DMS153 treated with DMSO at 0.1 percent for 48 hours (cell line): ENCODE measurements around the gene ADAD2.

Experiments
- DNase-seq: peaks from one replicate; lab custom pipeline; 2025; ENCODE audit not compliant: unreplicated experiment; lab: John Stamatoyannopoulos, UW

Gene ADAD2

DNA sequence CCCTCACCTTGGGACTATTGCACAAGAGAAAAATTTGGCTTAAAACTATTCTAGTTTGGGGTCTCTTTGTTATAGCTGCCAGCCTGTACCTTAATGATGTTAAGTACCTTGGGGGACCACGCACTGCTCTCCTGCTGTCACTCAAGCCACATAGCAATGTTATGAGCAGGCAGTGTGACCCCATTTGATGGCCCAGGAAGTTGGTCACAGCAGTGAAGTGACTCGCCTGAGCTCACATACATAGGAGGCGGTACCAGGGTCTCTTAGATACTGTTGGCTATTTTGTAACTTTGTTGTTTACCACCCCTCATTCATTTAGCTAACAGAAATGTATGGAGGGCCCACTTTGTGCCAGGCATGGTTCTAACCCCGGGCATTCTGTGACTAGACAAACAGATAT, 32.5 kb downstream of the ADAD2 start:
- no peak for DNase-seq

DNA sequence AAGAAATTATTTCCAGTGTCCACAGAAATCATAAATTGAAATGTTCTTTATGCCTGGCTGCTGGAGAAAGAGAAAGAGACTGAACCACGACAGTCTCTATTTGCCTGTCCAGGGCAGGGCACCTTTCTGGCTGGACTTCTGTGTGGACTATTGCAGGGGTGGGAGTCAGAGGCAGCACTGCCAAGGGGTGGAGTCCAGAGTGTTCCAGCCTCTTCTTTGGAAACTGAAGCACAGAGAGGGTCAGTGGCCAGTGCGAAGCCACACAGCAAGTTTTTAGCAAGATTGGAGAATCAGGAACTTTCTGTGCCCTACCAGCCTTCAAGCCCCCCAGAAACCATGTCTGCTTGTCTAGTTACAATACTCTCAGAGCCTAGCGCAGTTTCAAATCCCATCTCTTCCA, 33.6 kb downstream of the ADAD2 start:
- DNase-seq, result no peak

DNA sequence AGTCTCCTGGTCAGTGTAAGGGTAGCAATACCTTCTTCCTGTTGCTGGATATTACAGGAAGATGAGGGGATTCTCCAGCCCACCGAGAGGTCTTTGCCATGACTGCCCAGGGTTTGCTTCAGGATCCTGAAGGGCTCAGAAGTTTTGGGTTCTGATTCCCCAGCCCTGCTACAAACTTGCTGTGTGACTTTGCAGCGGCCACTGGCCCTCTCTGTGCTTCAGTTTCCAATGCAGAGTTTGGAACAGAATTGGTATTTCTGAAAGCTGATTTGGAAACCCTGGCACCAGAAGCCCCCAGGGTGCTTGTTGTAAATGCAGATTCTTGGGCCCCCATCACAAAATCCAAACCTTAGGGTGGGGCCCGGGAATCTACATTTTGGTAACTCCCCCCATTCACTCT, 34.2 kb downstream of the ADAD2 start:
- no peak for DNase-seq

DNA sequence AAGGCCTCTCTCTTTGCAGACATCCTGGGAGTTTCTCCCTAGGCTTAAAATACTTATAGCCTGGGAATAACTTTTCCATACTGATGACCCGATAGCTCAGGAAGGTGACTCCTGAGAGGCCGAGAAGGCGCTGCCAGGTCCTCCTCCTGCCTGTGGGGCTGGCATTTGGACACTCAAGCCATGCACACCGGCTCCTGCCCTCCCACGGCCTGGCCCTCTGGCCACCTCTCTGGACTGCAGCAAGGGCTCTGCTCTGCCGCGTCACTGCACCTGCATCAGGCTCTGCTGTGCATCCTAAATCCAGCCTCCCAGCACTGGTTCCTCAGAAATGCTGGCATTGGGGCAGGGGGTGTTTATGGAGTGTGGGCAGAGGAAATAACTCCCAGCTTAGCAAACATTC, 34.6 kb downstream of the ADAD2 start:
- DNase-seq, result no peak

DNA sequence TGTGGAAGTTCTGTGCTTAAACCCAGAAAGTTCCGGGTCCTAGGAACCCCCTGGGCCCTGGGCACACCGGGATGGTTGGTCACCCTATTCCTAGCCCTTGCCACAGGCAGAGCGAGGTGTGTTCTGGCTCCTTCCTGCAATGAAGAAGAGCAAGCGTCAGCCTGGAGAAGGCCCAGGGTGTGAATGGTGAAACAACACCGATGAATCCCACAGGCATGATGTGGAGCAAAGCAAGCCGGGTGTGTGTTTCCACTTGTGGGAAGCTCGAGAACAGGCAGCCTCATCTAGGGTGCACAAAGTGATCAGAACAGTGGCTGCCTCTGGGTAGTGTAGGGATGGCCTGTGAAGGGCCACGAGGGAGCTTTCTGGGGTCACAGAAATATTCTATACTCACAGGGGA, 35.1 kb downstream of the ADAD2 start:
- DNase-seq, result no peak

DNA sequence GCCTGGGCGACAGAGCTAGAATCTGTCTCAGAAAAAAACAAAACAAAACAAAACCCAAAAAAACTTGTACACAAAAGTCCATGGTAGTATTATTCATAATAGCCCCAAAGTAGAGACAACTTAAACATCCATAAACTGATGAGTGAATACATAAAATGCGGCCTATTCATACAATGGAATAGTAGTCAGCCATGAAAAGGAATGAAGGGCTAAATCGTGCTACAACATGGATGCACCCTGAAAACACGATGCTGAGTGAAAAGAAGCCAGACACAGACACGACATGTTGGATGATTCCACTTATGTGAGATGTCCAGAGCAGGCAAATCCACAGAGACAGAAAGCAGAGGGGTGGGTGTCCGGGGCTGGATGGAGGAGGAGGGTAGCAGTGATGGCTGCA, 36.6 kb downstream of the ADAD2 start:
- DNase-seq, result no peak

DNA sequence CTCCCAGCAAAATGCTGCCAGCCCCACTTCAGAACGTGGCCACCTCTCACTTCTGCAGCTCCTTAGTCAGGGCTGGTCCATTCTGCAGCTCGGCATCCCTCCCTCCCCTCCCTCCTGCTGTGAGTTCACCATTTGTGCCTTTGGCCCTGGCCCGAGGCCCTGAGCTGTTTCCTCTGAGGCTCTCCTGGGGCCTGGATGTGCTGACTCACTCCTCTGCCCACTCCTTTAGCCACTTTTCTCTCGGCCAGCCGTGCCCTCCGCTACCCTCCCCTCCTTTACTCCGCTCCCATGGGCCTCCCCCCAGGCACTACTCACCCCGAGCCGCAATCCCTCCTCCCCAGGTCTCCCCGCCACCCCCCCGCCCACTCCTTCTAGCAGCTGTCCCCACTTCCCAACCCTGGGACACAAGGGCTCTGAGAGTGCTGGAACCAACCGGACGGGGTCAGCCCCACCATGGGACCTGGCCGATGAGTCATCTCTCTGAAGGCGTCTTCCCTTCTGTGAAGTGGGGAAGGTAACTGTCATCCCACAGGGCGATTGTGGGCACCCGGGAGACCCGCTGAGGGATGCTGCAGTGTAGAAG, 37.4 kb downstream of the ADAD2 start:
- no peak for DNase-seq

DNA sequence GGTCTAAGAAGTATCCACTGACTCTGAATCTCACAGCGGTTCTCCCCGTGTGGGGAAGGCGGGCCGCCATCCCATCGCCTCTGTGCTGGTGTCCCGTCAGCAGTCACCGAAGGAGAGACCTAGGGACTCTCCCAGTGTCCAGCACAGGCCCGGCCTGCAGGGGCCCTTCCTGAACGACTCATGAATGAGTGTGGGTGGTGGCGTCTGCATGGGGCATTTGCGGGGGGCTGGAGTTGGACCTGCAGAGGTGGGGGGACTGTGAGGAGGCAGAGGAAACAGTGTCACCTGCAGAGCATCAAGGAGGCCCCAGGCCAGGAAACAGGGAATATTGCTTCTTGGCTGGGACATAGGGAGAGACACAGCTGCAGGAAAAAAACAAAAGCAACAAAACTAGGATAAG, 38.5 kb downstream of the ADAD2 start:
- no peak for DNase-seq

DNA sequence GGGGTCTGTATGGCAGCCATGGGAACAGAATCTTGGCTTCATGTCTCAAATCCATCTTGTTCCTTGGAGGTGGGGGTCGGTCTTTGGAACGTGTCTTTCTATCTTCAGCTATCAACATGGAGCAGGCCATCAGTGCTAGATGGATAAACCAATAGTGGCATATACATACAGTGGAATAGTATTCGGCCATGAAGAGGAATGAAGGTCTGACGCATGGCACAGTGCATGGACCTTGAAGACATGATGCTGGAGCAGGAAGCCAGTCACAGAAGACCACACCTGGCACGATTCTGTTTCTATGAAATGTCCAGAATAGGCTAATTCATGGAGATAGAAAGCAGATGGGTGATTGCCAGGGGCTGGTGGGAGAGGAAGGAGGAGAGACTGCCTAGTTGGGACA, 41.1 kb downstream of the ADAD2 start:
- no peak for DNase-seq

DNA sequence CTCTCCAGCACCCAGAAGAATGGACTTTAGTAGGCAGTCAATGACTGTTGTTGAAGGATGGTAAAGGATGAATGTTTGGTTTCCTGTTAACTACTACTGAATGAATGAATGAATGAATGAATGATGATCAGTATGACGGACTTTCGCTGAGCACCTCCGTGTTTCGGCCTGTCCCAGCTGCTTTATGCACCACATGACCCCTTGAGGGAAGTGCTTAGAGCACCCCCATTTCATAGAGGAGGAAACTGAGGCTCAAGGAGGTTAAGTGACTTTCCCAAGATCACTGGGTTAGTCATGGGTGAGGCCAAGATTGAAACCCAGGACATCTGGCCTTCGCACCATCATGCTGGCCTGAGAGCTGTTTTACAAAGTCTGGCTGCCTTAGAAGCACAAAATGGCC, 42.0 kb downstream of the ADAD2 start:
- no peak for DNase-seq

DNA sequence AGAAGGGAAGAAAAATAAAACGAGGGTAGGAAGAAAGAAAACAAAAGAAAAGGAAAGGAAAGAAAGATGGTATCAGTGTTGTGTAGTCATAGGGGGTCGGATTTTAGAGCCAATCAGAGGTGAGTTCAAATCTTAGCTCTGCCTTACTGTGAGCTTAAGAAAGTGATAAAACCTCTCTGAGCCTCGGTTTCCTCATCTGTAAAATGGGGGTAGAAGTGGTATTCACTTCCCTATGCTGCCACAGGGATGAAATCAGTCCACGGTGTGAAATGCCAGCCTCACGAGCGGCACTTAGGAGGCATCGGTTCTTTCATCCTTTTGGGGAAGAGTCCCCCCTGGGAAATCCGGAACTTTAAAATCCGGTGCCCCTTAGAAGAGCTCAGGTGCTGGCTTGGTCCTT, 42.8 kb downstream of the ADAD2 start:
- no peak for DNase-seq

DNA sequence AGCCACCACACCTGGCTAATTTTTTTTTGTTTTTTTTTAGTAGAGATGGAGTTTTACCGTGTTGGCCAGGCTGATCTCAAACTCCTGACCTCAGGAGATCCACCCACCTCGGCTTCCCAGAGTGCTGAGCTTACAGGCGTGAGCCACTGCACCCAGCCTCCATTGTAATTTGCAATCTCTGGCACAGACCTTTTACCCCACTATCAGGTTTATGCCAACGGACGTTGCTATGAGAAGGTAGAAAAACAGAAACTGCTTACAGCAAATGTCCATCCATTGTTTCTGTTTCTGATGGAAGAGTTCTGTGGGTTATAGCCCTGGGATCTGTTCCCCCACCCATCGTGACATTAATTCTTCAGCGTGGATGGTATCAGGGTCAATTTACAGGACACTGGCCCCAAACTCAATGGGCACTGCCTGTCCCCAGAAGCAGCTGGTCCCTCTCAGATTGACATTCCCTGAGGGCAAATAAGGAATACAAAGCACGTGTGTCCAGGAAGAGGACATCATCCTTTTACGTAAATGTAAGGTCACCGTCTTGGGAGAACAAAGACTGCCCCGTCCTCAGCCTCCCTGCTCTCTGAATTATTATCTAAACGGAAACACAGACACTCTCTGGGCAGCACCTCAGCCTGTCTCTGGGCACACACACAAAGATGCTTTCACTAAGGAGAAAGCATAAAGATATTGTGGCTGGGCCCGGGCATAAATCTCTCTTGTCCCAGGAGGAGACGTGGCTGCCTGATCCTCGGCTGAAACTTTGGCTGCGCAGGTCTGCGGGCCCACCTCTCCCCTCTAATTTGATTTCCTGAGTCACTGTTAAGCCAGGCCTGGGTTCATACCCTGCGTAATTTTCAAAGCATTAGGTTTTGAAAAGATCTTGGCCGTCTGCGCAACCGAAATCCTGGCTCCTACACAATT, 43.6 kb downstream of the ADAD2 start:
- DNase-seq, result no peak

DNA sequence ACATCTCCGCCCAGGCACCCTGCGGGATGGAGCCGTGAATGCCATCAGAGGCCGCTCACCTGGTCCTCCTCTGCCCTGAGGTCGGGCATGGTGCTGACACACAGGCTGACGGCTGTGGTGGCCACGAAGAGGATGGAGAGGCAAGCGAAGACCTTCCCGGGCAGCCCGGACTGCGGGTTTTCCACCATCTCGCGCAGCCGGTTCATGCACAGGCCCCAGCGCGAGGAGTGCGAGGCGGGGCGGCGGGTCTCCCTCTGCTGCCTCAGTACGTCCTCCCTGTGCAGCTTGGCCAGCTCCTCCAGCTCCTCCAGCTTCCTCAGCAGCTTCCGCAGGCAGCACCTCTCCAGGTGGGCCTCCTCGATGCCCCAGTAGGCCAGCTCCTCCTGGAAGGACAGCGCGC, 45.7 kb downstream of the ADAD2 start:
- DNase-seq, result no peak

DNA sequence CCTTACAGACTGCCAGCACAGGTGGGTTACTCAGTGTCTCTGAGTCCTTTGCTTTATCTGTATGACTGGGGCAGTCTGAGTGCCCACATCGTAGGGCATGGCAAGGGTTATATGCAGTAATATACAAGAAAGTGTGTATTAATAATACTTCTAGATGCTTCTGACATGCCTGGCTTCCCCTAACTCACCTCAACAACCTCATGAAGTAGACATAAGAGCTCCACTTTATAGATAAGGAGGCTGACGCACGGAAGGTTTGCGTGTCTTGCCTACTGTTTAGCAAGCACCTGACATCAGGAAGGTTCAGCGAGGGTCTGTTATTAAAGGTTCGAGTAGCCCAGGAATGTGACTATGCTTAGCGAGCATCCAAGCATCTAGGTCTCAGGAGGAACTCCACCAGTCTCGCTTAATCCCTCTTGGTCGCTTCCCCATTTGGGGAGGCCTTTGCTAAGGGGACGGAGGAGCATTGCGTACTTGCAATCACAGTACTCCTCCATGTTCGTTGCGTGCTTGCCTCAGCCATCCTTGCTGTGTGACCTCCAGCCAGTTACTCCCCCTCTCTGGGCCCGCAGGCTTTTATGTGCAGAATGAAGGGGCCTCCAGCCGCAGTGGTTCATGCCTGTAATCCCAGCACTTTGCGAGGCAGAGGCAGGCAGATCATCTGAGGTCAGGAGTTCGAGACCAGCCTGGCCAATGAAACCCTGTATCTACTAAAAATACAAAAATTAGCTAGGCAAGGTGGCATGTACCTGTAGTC, 47.2 kb downstream of the ADAD2 start:
- no peak for DNase-seq

DNA sequence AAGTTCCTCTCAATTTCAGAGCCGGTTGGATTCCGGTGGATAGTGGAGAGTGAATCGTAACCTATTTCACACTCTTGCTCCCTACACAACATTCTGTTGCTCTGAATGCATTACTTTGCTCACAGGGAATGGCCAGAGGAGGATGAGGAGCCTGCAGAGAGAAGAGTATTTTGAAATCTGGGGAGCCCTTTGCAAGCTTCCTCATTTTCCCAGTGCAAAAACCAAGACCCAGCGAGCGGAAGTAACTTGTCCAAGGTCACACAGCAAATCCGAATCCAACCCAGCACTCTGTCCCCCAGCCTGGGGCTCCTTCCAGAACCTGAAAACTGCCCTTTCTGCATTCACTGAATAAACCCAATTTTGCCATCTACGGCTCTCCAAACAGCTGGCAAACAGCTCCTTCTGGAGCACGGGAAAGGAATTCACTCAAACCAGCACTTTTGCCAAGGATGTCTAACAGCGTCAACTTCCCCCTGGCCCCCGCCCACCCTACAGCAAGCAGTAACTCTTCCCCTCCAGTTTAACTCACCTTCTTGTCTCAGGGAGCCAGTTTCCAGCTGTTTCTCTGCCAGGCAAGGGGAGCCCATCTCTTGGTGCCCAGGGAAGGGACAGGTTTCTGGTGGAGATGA, 48.3 kb downstream of the ADAD2 start:
- no peak for DNase-seq

DNA sequence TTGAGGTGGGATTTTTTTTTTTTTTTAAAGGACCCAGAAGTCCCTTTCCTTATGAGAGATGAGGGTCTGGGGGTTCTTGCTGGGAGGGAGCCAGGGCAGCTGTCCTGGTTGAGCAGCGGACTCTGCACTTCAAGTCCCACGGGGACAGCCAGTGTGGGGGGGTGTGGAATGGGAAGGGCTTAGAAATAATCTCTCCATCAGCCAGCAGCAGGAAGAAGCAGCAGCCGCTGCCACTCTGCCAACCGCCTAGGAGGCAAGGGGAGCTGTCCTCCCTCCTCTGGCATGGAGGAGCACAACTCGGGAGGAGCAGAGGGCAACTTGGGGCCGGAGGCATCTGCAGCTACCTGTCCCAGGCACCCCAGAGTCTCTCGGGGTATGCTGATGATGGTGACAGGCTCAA, 49.0 kb downstream of the ADAD2 start, which contains the start of gene KCNG4:
Gene KCNG4, minus strand, starts transcription at position 104 of the 400 bp plus-strand sequence. CDS start 2,527 bp downstream, outside the sequence.
- DNase-seq, result no peak

DNA sequence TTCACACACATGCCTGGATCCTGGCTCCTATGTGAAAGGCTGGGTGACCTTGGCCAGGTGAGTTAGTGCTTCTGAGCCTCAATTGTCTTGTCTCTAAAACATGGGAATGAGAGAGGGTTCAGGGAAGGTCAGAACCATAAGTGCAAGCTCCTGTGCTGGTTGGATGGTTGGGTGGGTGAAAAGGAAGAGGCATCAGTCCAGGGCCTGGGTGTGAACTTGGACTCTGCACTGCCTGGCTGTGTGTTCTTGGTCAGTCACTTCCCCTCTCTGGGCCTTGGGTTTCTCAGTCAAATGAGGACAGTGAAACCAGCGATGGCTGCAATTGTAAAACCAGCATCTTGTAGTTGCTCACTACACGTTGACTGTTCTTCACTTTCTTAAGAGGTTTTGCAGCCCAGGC, 49.5 kb downstream of the ADAD2 start:
- no peak for DNase-seq

DNA sequence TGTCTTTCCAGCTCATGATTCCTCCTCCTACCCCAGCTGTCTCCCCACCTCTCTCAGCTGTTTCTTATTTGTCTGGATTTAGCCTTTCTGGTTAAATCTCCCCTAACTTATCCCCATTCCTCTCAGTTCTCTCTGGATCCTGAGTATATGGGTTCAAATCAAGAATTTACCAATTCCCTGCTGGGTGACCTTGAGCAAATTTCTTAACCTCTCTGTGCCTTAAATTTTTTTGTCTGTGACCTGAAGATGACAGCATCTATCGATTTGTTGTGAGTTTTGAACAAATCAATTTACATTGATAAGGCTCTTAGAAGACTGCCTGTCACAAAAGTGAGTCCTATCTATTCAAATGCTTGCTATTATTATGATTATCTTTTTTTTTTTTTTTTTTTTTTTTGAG, 50.8 kb downstream of the ADAD2 start:
- DNase-seq, result no peak

DNA sequence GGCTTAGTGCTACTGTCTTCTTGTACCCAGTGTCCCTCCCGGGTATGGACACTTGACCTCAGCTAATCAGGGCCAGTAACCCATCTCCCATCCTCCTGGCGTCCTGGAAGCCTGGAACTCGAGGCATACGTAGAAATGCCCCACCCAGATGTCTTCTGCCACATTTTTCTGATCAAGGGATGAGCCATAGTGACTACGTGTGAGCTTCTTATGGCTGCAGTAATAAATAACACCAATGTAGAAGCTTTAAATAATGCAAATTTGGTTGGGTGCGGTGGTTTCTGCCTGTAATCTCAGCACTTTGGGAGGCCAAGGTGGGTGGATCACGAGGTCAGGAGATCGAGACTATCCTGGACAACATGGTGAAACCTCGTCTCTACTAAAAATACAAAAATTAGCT, 51.9 kb downstream of the ADAD2 start:
- DNase-seq, result no peak

DNA sequence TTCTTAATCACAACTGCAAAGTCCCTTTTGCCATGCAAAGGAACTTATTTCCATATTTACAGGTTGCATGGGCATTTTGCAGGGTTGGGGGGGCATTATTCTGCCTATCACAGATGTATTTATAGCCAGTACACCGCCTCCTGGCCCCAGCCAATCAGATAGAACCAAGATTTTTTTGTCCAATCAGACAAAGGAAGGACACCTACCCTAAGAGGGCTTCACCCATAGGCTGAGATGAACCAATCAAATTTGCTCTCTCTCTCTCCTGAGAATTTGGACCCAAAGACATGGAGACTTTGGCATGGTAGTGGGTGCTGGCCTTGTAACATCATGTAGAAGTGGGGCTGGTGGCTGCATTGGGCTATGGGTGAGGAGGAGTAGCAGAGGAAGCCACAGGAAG, 52.8 kb downstream of the ADAD2 start:
- DNase-seq, result no peak

DNA sequence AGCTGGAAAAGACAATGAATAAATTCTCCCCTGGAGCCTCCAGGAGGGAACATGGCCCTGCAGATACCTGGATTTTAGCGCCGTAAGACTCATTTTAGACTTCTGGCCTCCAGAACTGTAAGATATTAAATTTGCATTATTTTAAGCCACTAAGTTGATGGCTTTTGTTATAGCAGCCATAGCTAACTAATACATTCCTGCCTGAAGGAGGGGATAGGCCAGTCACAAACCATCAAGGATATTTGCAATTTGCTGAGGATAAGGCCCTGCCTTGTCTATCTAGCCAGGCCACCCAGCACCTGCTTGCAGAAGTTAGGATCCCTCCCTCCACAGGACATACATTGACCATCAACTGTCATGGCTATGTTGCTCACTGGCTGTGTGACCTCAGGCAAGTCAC, 53.8 kb downstream of the ADAD2 start:
- no peak for DNase-seq
